Astrocyte of the cerebellum (primary cell): ENCODE measurements around the gene RNASEH2C.
A peak's percentile ranks its signal among the peaks of the same experiment; 100 is the strongest.
"Not testable (repeated sequence)": the region's sequence is repeated elsewhere in the genome, so short reads cannot be mapped to it uniquely, and the experiment has no call there.

Experiments
- DNase-seq: peaks from one replicate; pipeline ENCODE4 v3.0.0-alpha.2; 2011; ENCODE audit warnings: low read depth
- H3K4me3 ChIP-seq: 2 replicates; pipeline ENCODE4 v1.5.1; 2011; ENCODE audit warnings: mild to moderate bottlenecking, low read depth, low read length, moderate library complexity
- CTCF ChIP-seq: IDR thresholded peaks from 2 replicates; pipeline ENCODE4 v1.5.1; 2012; ENCODE audit warnings: low read length, low read depth, moderate library complexity, mild to moderate bottlenecking; ENCODE audit errors: missing control alignments
- in situ Hi-C: cut with HindIII; loops from 2 replicates; pipeline ENCODE4 v1.10.0; 2017; ENCODE audit warnings: low sequenced_read_pairs

The RNASEH2C gene

GRCh38 chr11:65720211-65720934, at the start of gene RNASEH2C:
TSS of gene RNASEH2C (minus strand) at chr11:65720798. CDS start at chr11:65720758, 40 bp downstream.
- peak; percentile 52 for DNase-seq

GRCh38 chr11:65767806-65768205, 47.2 kb upstream of the RNASEH2C start:
- DNase-seq, H3K4me3 ChIP-seq, in situ Hi-C loops: not testable (repeated sequence)

More at GRCh38 chr11:65720211-65720934, at the start of gene RNASEH2C:
- peak within 1 kb of the TSS; percentile 76 for H3K4me3 ChIP-seq
- no peak for TF ChIP-seq CTCF
- in situ Hi-C loops = no loop called here

GRCh38 chr11:65767406-65767805, 46.8 kb upstream of the RNASEH2C start:
- no peak for DNase-seq
- no peak for TF ChIP-seq CTCF
- in situ Hi-C loops = no loop called here
- H3K4me3 ChIP-seq = no peak overlapping the region

GRCh38 chr11:65766535-65766934, 45.9 kb upstream of the RNASEH2C start:
- TF ChIP-seq CTCF = no peak
- no peak overlapping the region for H3K4me3 ChIP-seq
- in situ Hi-C loops = no loop called here
- peak; percentile 49 for DNase-seq

GRCh38 chr11:65764434-65764833, 43.8 kb upstream of the RNASEH2C start:
- in situ Hi-C loops = no loop called here
- no peak for DNase-seq
- TF ChIP-seq CTCF = no peak
- no peak overlapping the region for H3K4me3 ChIP-seq

- H3K4me3 ChIP-seq, DNase-seq, in situ Hi-C loops: not testable (repeated sequence)
These were observed 42.2 kb upstream of the RNASEH2C start for GRCh38 chr11:65762816-65763215.

- H3K4me3 ChIP-seq, in situ Hi-C loops, DNase-seq: not testable (repeated sequence)
These were observed 41.6 kb upstream of the RNASEH2C start for GRCh38 chr11:65762169-65762568.

- in situ Hi-C loops = no loop called here
- no peak for TF ChIP-seq CTCF
- DNase-seq = no peak
- no peak overlapping the region for H3K4me3 ChIP-seq
These were observed 24.5 kb upstream of the RNASEH2C start for GRCh38 chr11:65745049-65745448.
